Choroid plexus epithelial cell (primary cell): Measurements from ENCODE around the gene RPL22L1.
"Not testable (repeated sequence)": the region's sequence is repeated elsewhere in the genome, so short reads cannot be mapped to it uniquely, and the experiment has no call there.

Experiments
- DNase-seq: peaks from one replicate; pipeline ENCODE4 v3.0.0-alpha.2; 2010; ENCODE audit warnings: low read depth
- H3K4me3 ChIP-seq: 2 replicates; pipeline ENCODE4 v1.5.1; 2011; ENCODE audit warnings: low read depth, mild to moderate bottlenecking, control low read depth, low read length, moderate library complexity
- CTCF ChIP-seq: conservative IDR thresholded peaks from 2 replicates; pipeline ENCODE4 v1.5.1; 2011; ENCODE audit warnings: low read depth, mild to moderate bottlenecking, control low read depth, inconsistent platforms, low read length, moderate library complexity

The RPL22L1 gene

GRCh38 chr3:170829546-170830272 lies 40.3 kb downstream of the RPL22L1 start:
- no peak for DNase-seq
- no peak overlapping the region for H3K4me3 ChIP-seq
- TF ChIP-seq CTCF, result no peak

- no peak overlapping the region for H3K4me3 ChIP-seq
- no peak for DNase-seq
- no peak for TF ChIP-seq CTCF
Measured at GRCh38 chr3:170826047-170826446, 43.9 kb downstream of the RPL22L1 start.

- DNase-seq, result not testable (repeated sequence)
Measured at GRCh38 chr3:170823562-170823961, 46.4 kb downstream of the RPL22L1 start.

GRCh38 chr3:170818325-170818724 lies 51.7 kb downstream of the RPL22L1 start:
- not testable (repeated sequence) for DNase-seq, H3K4me3 ChIP-seq

More at GRCh38 chr3:170823562-170823961, 46.4 kb downstream of the RPL22L1 start:
- H3K4me3 ChIP-seq, result not testable (repeated sequence)

- DNase-seq, result not testable (repeated sequence)
Measured at GRCh38 chr3:170817471-170817870, 52.5 kb downstream of the RPL22L1 start.

GRCh38 chr3:170816841-170817240 lies 53.2 kb downstream of the RPL22L1 start:
- no peak for DNase-seq
- no peak overlapping the region for H3K4me3 ChIP-seq
- TF ChIP-seq CTCF, result no peak

More at GRCh38 chr3:170817471-170817870, 52.5 kb downstream of the RPL22L1 start:
- not testable (repeated sequence) for H3K4me3 ChIP-seq

GRCh38 chr3:170816341-170816740 lies 53.7 kb downstream of the RPL22L1 start:
- DNase-seq, result no peak
- no peak overlapping the region for H3K4me3 ChIP-seq
- TF ChIP-seq CTCF, result no peak

- no peak for DNase-seq
- no peak overlapping the region for H3K4me3 ChIP-seq
- no peak for TF ChIP-seq CTCF
Measured at GRCh38 chr3:170815936-170816335, 54.1 kb downstream of the RPL22L1 start.

- peak; percentile 62 for DNase-seq
- no peak overlapping the region for H3K4me3 ChIP-seq
- no peak for TF ChIP-seq CTCF
Measured at GRCh38 chr3:170815340-170815739, 54.7 kb downstream of the RPL22L1 start.
